ENCODE results near the gene SMAD6.

SMAD6 gene

DNA sequence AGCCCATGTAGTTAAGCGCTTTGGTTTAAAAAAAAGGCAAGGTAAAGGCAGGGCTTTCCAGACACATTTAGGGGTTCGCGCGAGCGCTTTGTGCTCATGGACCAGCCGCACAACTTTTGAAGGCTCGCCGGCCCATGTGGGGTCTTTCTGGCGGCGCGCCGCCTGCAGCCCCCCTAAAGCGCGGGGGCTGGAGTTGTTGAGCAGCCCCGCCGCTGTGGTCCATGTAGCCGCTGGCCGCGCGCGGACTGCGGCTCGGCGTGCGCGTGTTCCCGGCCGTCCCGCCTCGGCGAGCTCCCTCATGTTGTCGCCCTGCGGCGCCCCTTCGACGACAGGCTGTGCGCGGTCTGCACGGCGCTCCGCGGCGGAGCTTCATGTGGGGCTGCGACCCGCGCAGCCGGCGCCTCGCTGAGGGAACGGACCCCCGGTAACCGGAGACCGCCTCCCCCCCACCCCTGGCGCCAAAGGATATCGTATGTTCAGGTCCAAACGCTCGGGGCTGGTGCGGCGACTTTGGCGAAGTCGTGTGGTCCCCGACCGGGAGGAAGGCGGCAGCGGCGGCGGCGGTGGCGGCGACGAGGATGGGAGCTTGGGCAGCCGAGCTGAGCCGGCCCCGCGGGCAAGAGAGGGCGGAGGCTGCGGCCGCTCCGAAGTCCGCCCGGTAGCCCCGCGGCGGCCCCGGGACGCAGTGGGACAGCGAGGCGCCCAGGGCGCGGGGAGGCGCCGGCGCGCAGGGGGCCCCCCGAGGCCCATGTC, 927 bp downstream of the SMAD6 start:
- DNase-seq (ENCODE audit: insufficient read length, low spot score): no peak
- no peak for TF ChIP-seq POLR2A (IDR thresholded peaks at IDR 0.05; ENCODE audit: low read depth, low read length)
- FAIRE-seq: no peak

DNA sequence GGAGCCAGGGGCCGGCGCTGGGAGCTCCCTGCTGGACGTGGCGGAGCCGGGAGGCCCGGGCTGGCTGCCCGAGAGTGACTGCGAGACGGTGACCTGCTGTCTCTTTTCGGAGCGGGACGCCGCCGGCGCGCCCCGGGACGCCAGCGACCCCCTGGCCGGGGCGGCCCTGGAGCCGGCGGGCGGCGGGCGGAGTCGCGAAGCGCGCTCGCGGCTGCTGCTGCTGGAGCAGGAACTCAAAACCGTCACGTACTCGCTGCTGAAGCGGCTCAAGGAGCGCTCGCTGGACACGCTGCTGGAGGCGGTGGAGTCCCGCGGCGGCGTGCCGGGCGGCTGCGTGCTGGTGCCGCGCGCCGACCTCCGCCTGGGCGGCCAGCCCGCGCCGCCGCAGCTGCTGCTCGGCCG, 1.5 kb downstream of the SMAD6 start:
- DNase-seq (ENCODE audit: insufficient read length, low spot score): no peak
- no peak for FAIRE-seq
- no peak for TF ChIP-seq POLR2A (IDR thresholded peaks at IDR 0.05; ENCODE audit: low read depth, low read length)

DNA sequence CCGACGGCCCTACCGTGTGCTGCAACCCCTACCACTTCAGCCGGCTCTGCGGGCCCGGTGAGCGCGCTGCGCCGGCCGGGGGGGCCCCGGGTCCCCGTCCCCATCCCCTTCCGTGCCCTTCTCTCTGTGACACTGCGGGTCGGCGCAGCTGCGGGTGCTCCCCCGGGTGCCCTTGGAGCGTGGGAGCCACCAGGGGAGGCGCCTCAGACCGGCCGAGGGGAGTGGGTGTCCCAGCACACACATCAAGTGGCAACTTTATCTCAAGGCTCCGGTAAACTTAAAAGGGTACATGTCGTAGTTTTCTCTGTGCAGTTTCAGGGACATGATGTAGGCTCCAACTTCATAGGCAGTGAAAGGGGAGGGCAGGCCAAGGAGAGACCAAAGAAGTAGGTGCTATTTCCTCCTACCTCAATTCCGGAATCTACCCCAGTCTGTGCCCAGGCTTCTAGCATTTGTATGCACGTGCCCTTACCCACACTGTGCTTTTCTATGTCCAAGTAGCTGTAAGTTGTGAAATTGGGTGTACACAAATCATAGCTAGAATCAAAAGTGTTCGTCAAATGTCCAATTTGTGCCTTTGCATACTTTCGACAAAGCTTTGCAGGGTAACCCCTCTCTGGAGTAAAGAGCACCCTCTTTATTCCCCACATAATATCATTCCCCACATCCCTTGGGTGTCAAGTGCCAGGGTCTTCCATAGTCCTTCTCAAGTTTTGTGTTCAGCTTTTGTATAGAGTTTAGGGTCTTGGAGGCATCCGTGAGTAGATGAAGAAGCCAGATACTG, 2.2 kb downstream of the SMAD6 start:
- TF ChIP-seq POLR2A (IDR thresholded peaks at IDR 0.05; ENCODE audit: low read depth, low read length): no peak
- DNase-seq (ENCODE audit: insufficient read length, low spot score) (no peak), FAIRE-seq (no peak)

DNA sequence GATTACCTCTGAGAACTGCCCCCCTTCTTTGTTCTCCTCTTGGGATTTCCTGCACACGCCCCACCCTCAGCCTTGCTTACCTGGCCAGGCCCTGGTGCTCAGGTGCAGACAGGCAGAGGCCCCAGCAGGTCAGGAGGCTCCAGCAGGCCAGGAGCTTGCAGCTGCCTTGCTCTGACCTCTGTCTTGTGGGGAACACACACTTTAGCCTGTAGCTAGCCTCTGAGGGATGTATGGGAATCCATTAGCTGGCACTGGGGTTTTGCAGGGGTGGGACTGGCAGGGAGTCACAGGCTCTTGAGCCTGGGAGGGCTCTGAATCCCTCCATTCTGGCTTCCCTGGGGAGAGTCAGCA, 2.7 kb downstream of the SMAD6 start:
- TF ChIP-seq POLR2A (IDR thresholded peaks at IDR 0.05; ENCODE audit: low read depth, low read length): no peak
- FAIRE-seq: no peak

DNA sequence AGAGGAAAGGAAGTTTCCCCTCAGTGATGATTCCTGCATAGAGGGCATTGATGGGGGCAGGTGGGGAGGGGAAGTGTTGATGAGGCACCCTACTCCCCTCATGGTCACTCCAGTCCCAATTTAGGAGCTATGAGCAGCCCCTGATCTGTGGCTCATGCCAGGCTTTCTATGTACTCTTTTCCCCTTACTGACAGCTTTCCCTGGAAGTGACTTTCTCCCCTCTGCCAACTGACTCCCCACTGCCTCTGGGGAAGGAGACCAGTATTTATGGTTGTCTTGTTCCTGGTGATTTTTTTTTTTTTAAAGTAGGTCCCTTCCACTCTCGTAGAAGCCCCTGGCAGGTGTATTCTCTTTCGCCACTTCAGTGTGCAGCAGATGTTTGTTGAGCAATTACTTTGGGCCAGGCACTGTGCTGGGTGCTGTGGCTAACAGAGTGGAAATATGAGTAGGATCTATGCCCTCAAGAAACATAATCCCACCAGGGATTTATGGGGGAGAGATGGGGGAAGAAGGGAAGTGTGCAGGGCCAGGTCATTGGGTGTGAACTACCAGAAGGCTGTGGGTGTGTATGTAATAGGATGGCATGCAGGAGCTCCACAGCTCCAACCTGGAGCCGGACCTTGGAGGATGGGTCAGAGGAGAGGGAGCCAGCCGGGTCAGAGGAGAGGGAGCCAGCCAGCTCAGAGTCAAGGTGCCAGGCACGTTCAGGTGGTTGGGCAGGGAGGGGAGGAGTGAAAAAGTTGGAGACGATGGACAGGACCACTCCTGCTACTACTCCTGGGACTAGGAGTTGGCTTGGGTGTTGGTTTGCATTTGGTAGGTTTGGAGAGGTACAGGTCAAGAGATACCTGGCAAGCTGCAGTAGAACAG, 3.5 kb downstream of the SMAD6 start:
- FAIRE-seq (no peak), DNase-seq (ENCODE audit: insufficient read length, low spot score) (no peak)
- TF ChIP-seq POLR2A (IDR thresholded peaks at IDR 0.05; ENCODE audit: low read depth, low read length): no peak

More for the DNA sequence above, 2.7 kb downstream of the SMAD6 start:
- DNase-seq (ENCODE audit: insufficient read length, low spot score): no peak

DNA sequence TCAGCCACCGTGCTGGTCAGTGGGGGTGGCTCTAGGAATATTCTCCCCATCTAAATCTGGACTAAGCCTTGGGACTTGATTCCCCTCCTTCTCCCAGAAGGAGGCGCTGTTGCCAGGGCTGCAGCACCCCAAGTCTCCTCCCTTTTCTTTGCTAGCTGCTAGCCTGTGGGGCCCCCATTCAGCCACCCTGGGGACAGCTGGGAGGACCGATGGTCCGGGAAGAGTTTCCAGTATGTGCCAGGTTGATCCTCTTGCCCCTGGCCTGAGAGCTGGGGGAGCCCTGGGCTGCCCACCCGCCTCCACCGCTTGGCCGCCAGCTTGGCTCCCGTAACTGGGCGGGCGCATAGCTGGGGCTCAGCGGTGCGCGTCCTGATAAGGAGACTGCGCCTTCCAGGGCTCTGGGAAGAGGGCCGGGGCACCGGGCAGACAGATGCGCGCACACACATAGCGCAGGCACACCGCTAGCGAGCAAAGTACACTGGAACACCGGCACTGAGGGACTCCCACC, 4.2 kb downstream of the SMAD6 start:
- no peak for TF ChIP-seq POLR2A (IDR thresholded peaks at IDR 0.05; ENCODE audit: low read depth, low read length)
- no peak for FAIRE-seq
- DNase-seq (ENCODE audit: insufficient read length, low spot score): no peak

DNA sequence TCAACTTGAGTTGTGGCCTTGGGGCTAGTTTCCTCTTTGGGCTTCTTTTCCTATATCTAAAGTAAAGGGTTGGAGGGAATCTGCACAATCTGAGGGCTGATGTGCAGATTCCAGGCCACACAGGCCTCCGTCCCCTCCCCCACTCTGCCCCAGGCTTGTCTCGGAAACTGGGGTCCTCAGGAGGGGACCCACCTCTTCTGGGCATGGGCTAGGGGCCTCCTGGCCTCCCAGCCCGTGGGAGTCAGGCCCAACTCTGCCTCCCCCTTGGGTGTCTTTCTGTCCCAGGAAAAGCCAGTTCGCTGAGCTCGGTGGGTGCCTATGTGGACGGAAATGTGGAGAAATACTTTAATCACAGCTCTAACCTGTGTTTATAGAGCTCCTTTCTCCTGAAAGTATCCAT, 4.8 kb downstream of the SMAD6 start:
- DNase-seq (ENCODE audit: insufficient read length, low spot score): no peak
- no peak for FAIRE-seq
- no peak for TF ChIP-seq POLR2A (IDR thresholded peaks at IDR 0.05; ENCODE audit: low read depth, low read length)

DNA sequence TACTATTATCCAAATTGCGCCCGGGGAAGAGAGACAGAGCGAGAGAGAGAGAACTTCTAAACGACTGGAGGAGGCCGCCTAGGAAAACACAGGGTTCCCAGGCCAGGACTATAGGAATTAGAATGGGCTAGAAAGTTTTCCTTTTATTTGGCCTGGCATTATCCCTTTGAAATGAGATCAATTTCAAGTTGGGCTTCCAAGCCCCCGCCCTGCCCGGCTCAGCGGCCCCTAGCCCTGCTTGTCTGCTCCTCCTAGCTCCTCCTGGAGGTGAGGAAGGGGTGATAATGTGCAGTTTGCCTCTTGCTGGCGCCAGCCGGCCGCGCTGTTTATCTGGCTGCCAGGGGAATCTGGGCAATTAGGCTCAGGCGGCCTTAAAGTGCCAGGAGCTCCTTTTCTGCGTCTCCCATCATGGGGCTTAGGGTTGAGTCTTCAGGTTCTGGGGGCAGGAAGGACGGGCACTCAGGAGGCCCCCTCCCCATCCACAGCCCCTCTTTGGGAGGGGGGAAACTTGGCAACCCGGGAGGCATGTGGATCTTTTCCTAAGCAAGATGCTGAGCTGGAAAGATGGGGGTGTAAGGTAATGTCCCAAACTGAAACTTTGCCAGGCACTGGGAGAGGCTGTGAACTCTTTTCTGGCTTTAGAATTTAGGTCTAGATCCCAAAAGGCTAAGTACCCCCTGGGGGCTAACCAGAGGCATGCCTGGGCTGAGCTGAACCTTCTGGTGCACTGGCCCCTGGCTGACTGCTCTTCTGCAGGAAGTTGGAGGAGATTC, 5.5 kb downstream of the SMAD6 start:
- FAIRE-seq: no peak
- TF ChIP-seq POLR2A (IDR thresholded peaks at IDR 0.05; ENCODE audit: low read depth, low read length): no peak
- no peak for DNase-seq (ENCODE audit: insufficient read length, low spot score)

DNA sequence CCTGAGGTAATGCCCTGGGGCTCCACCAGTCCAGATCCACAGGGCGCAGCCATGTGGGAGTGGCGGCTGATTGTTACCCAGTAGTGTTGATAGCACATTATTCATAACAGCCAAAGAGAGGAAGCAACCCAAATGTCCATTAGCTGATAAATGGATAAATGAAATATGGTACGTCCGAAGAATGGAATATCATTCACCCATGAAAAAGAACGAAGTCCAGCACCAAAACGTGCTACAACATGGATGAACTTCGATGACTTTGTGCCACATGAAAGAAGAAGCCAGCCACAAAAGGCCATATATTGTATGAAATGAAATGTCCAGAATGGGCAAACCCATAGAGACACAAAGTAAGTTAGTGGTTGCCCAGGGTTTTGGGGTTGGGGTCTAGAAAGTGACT, 6.4 kb downstream of the SMAD6 start:
- TF ChIP-seq POLR2A (IDR thresholded peaks at IDR 0.05; ENCODE audit: low read depth, low read length): no peak
- DNase-seq (ENCODE audit: insufficient read length, low spot score) (no peak), FAIRE-seq (no peak)

DNA sequence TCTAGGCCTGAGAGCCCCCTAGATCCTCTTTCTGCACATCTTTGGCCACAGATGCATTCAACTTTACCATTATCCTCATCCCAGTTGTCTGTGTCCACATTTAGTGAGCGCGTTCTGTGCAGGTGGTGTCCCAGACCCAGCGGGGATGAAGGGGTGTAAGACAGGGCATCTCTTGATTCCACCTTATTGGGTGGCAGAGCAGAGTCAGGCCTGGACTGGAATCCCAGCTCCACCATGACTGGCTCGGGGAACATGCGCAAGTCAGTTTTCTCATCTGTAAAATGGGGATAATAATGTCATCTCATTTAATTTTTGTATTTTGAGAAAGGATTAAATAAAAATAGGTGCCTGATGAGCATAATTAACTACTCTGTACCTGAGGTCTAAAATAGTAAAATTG, 7.8 kb downstream of the SMAD6 start:
- no peak for TF ChIP-seq POLR2A (IDR thresholded peaks at IDR 0.05; ENCODE audit: low read depth, low read length)
- FAIRE-seq: no peak
- DNase-seq (ENCODE audit: insufficient read length, low spot score): no peak

DNA sequence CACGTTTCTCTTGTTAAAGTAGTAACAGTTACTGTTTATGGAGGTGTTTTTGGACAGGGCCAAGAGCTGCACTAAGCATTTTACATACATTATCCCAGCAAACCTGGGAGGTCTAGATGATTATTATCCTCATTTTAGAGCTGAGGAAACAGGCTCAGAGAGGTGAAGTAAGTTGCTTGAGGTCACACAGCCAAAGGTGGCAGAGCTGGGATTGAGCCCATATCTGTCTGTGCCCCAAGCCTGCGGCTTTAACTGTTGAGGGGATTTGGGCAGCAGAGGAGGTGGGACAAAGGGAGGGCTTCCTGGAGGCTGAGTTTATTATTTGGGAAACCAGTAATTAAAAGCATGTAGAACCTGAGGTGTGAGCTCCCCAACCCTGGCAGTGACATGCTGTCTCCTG, 9.2 kb downstream of the SMAD6 start:
- FAIRE-seq: no peak

DNA sequence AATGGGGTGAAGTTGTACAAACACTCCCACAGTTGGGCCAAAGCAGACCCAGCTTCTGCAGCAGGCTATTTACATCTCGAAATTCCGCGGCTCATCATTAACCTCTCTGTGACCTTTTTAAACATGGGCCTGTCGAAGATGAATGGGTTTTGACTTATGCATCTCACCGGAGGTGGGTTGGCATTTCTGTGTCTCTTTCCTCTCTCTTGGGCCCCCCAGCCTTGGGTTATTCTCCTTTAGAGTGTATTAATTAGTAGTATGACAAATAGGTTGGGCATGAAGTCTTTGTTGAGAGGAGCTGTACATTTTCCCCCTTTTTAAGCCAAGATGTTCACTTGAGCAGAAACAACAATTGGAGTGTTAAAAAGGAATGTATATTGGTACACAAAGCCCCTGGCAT, 9.8 kb downstream of the SMAD6 start:
- TF ChIP-seq POLR2A (IDR thresholded peaks at IDR 0.05; ENCODE audit: low read depth, low read length): no peak
- DNase-seq (ENCODE audit: insufficient read length, low spot score) (no peak), FAIRE-seq (no peak)

More for the DNA sequence above, 9.2 kb downstream of the SMAD6 start:
- no peak for DNase-seq (ENCODE audit: insufficient read length, low spot score)
- no peak for TF ChIP-seq POLR2A (IDR thresholded peaks at IDR 0.05; ENCODE audit: low read depth, low read length)

DNA sequence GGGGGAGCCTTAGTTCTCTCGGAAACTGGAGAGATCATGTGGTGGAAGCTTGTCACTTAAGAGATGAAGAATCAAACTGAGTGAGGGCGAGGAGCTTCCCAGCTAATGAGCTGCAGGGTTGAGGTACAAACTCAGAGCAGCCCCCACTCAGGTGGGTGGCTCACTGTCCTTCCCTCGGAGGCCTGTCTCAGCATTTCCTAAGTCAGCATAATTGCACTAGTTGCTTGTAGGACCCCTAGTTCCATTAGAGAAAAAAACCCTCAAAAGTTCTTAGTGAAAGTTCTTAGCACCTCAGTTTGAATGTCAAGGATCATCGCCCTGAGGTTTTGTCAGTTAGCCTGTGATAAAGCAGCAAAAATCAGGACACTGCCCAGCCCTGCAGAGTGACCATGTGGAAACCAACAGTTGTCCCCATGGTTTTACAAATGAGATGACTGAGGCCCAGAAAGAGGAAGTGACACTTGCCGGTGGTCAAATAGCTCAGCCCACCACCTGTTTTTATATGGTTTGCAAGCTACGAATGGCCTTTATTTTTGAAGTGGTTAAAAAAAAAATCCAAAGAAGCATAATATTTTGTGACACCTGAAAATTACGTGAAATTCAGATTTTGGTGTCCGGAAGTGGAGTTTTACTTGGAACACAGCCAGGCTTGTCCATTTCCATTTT, 11.9 kb downstream of the SMAD6 start:
- FAIRE-seq (no peak), DNase-seq (ENCODE audit: insufficient read length, low spot score) (no peak)
- TF ChIP-seq POLR2A (IDR thresholded peaks at IDR 0.05; ENCODE audit: low read depth, low read length): no peak
